GM06990 (cell line): ENCODE data around the gene CALD1.
A peak's percentile ranks its signal among the peaks of the same experiment; 100 is the strongest.

ENCODE experiments used
- DNase-seq: peaks from one replicate; pipeline ENCODE4 v3.0.0-alpha.2; 2011; ENCODE audit not compliant: insufficient read length; ENCODE audit errors: extremely low read depth
- H3K27me3 ChIP-seq: replicated peaks from 2 replicates; pipeline ENCODE4 v1.6.0; 2011; ENCODE audit warnings: low read length; ENCODE audit not compliant: control insufficient read depth, insufficient read depth
- H3K36me3 ChIP-seq: 2 replicates; pipeline ENCODE4 v1.5.1; 2011; ENCODE audit warnings: low read length; ENCODE audit not compliant: control insufficient read depth, insufficient read depth
- H3K4me3 ChIP-seq: replicated peaks from 2 replicates; pipeline ENCODE4 v1.5.1; 2011; ENCODE audit warnings: low read depth, mild to moderate bottlenecking, control low read depth, low read length
- TF ChIP-seq, protein P1 (sequence below): IDR thresholded peaks from 2 replicates; pipeline ENCODE4 v1.5.1; 2011; ENCODE audit warnings: low read length, control low read depth, mild to moderate bottlenecking, inconsistent platforms; ENCODE audit not compliant: insufficient read depth, poor library complexity, severe bottlenecking

CALD1 gene

DNA sequence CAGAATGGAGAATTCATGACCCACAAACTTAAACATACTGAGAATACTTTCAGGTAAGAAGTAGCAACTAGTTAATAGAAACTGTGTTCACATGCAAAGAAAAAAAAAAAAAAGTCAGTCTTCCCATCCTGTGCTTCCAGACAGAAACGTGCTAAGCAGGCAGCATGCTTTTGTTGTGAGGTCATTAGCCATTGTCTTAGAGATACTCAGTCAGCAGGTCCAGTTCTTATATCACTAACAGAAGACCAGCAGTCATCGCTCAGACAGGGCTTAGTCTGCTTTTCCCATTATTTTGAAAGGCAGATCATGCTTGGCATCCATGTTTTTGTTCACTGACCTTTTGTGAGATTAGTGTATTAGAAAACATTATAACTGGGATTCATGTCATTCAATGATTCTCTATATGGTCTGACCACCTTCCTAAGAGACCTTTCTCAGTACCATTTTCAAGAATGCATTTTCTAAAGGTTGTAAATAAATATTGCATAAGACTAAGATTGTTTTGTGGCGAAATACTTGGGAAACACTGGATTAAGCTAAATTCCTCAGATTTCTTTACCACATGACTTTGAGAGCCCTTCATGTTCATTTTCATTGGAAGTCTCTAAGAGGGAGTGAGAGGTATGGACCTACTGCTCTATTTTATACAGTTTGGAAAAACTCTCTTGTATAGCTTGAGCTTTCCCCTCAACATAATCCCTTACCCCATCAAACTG, 161.9 kb downstream of the CALD1 start:
- Histone ChIP-seq H3K36me3 (no peaks in the 10 kb centered on the region), H3K4me3 (no peak overlapping the region), H3K27me3 (no peaks in the 10 kb centered on the region)
- TF ChIP-seq, protein P1, sequence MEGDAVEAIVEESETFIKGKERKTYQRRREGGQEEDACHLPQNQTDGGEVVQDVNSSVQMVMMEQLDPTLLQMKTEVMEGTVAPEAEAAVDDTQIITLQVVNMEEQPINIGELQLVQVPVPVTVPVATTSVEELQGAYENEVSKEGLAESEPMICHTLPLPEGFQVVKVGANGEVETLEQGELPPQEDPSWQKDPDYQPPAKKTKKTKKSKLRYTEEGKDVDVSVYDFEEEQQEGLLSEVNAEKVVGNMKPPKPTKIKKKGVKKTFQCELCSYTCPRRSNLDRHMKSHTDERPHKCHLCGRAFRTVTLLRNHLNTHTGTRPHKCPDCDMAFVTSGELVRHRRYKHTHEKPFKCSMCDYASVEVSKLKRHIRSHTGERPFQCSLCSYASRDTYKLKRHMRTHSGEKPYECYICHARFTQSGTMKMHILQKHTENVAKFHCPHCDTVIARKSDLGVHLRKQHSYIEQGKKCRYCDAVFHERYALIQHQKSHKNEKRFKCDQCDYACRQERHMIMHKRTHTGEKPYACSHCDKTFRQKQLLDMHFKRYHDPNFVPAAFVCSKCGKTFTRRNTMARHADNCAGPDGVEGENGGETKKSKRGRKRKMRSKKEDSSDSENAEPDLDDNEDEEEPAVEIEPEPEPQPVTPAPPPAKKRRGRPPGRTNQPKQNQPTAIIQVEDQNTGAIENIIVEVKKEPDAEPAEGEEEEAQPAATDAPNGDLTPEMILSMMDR: no peak
- no peak for DNase-seq

DNA sequence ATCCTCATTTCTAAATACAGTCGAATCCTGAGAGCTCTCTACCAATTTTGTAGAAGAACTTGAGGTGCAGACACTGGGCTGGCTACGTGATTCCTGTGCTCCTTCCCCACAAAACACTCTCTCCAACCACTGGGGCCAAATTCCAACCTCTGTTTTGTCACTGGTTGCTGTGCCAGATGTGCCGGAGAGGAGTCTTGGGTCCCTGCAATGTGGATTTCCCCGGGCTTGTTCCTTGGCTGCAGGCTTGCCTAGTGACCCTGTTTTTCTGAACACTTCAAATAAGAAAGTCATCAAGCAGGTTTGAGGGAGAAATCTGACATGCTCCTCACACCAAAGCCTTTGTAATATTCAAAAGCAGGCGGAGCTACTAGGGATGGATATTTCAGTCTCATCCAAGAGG, 162.5 kb downstream of the CALD1 start:
- DNase-seq: no peak
- no peaks in the 10 kb centered on the region for H3K27me3 ChIP-seq
- no peak overlapping the region for H3K4me3 ChIP-seq
- TF ChIP-seq, protein P1: no peak
- no peaks in the 10 kb centered on the region for H3K36me3 ChIP-seq

DNA sequence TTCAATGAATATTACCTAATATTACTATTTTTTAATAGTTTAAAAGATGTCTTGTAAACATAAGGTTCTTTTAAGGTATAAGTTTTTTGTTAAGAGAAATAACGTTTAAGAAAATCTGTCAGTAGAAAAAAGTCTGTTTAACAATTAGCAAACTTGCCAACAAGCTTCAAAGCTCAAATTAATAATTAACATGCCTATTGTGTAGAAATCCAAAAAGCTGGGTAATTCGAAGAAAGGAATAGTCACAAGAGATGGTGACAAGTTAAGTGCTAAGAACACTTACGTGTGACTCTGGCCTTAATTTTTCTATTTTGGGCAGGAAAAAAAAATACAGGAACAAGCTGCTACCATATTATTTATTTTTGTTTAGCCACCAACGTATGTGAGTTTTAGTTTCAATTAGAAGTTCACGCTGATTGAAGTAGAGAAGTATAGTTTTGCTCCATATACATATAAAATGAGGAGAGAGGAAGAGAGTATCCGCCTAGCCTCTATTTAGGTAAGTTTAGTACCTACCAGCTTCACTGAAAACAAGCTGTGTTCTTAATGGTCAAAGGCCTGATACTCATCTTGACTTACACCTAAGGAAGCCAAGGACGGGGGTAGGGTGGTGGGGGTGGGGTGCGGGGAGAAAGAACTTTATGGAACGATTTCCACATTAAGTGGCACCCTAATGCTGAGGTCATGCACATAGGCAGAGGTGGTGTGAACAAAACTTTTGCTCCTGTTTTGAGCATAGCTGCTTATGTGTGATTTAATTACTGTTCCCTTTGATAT, 163.4 kb downstream of the CALD1 start:
- no peak overlapping the region for H3K4me3 ChIP-seq
- DNase-seq: no peak
- no peaks in the 10 kb centered on the region for H3K36me3 ChIP-seq
- no peaks in the 10 kb centered on the region for H3K27me3 ChIP-seq
- TF ChIP-seq, protein P1: no peak

DNA sequence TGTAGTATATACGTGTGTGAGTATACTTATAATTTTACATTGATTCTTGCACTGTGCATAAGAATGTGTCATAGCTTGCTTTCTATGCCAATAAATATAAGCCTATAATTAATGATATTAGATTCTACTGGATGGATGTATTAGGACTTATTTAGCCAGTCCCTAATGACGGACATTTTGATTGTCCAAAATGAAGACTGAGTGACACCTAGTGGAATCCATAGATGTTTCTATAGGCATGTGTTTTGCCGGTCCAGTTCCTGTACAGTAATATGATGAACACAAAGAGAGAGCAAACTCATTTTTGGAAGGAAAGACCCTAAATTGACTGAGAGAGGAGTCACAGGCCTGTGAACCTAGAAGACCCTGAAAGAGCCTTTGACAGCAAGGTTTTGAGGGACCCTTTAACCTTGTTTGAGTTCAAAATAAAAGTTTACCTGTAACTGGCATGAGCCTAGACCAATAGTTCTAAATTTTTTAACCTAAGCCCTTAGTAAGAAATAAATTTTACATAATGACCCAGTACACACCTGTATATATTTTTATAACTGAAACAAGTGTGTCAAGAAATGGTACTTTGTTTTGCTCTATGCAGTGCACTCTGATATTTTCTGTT, 164.5 kb downstream of the CALD1 start:
- no peak for DNase-seq
- no peak overlapping the region for H3K4me3 ChIP-seq
- TF ChIP-seq, protein P1: peak; percentile 49
- no peaks in the 10 kb centered on the region for H3K36me3 ChIP-seq
- H3K27me3 ChIP-seq: no peaks in the 10 kb centered on the region

DNA sequence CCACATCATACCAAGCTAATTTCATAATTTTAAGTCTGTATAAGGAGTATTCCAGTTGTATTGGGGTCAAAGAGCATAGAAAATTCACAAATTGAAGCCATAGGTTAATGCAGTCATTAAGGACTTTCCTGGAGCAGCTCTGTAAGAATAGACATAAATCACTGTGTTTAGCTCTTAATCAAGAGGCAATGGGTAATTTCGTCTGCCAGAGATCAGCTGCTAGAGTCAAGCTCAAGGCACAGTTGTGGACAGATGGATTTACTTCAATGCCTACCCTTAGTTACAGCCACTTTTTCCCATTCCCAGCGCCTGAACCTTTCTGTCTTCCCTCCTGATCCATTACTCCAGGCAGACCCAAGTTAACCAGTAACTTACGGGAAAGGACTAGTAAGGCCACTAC, 166.3 kb downstream of the CALD1 start:
- Histone ChIP-seq H3K36me3 (no peaks in the 10 kb centered on the region), H3K4me3 (no peak overlapping the region), H3K27me3 (no peaks in the 10 kb centered on the region)
- no peak for DNase-seq
- TF ChIP-seq, protein P1: no peak
